Common myeloid progenitor, CD34-positive (primary cell): ENCODE data around the gene MYLK. TPM values are rescaled to one million over a fixed set of nuclear protein-coding genes. Genes with fewer than 3 reads are reported as not detected.

Experiments
- CTCF ChIA-PET: fragments of 350-600 bp; sonication (Branson Sonifier 250); formaldehyde crosslinking; loops from one replicate; lab custom pipeline; 2021; ENCODE audit warnings: antibody characterized with exemption; lab: Charles Lee
- POLR2A ChIA-PET: fragments of 350-600 bp; sonication (Branson Sonifier 250); formaldehyde crosslinking; loops from one replicate; lab custom pipeline; 2021; ENCODE audit warnings: antibody characterized with exemption; lab: Charles Lee
- DNase-seq, 3 donors: peaks; one replicate each; pipeline versions ENCODE4 v3.0.0 to v3.0.0-alpha.2; 2013
- H3K27ac ChIP-seq, 2 experiments: 1 replicate in 1 of 2; 2 replicates in 1 of 2; pipeline ENCODE4 v1.7.0; 2013; ENCODE audit warnings: inconsistent platforms in 2 of 2, low read length in 2 of 2, mild to moderate bottlenecking in 2 of 2, low read depth in 1 of 2, moderate library complexity in 1 of 2; ENCODE audit not compliant: severe bottlenecking in 2 of 2, insufficient read depth in 1 of 2, poor library complexity in 1 of 2
- H3K27me3 ChIP-seq, 5 experiments: replicated peaks in 2 of 5; 1 replicate in 3 of 5; 2 replicates in 2 of 5; pipeline versions ENCODE4 v1.6.1 to v1.7.0; 2013; ENCODE audit warnings: low read length in 4 of 5, mild to moderate bottlenecking in 2 of 5, moderate library complexity in 2 of 5, inconsistent platforms in 1 of 5; ENCODE audit not compliant: insufficient read depth in 5 of 5, control insufficient read depth in 4 of 5
- H3K36me3 ChIP-seq, 4 experiments: 1 replicate in 2 of 4; 2 replicates in 2 of 4; pipeline versions ENCODE4 v1.6.1 to v1.7.0; 2013; ENCODE audit warnings: low read length in 3 of 4, control low read depth in 1 of 4, mild to moderate bottlenecking in 1 of 4; ENCODE audit not compliant: control insufficient read depth in 4 of 4, insufficient read depth in 4 of 4
- H3K4me1 ChIP-seq, 4 experiments: 1 replicate in 3 of 4; 2 replicates in 1 of 4; pipeline versions ENCODE4 v1.6.1 to v1.7.1; 2013; ENCODE audit warnings: low read length in 3 of 4, mild to moderate bottlenecking in 3 of 4, control low read depth in 1 of 4, inconsistent platforms in 1 of 4, moderate library complexity in 1 of 4; ENCODE audit not compliant: control insufficient read depth in 4 of 4, insufficient read depth in 4 of 4; ENCODE audit errors: control extremely low read depth in 1 of 4
- H3K4me3 ChIP-seq, 7 experiments: 1 replicate in 4 of 7; 2 replicates in 3 of 7; pipeline versions ENCODE4 v1.5.1 to v1.7.0; 2013; ENCODE audit warnings: mild to moderate bottlenecking in 7 of 7, low read length in 6 of 7, moderate library complexity in 6 of 7, inconsistent platforms in 2 of 7, low read depth in 2 of 7, control low read depth in 1 of 7; ENCODE audit not compliant: insufficient read depth in 4 of 7, control insufficient read depth in 1 of 7; ENCODE audit errors: extremely low read depth in 1 of 7
- H3K9me3 ChIP-seq, 5 experiments: 1 replicate in 4 of 5; 2 replicates in 1 of 5; pipeline versions ENCODE4 v1.6.1 to v1.7.1; 2013; ENCODE audit warnings: low read length in 4 of 5, mild to moderate bottlenecking in 2 of 5, inconsistent platforms in 1 of 5, low read depth in 1 of 5, moderate library complexity in 1 of 5; ENCODE audit not compliant: control insufficient read depth in 4 of 5, insufficient read depth in 2 of 5; ENCODE audit errors: control extremely low read depth in 1 of 5
- WGBS: methylation state at CpG from one replicate; pipeline ENCODE4 v1.1.5; 2013; ENCODE audit not compliant: insufficient coverage; 5-methylcytosine and 5-hydroxymethylcytosine counted together
- polyA plus RNA-seq: library from polyadenylated mRNA; unstranded; fragments of 120-200 nt; gene quantifications from one replicate; pipeline ENCODE4 v1.2.1, GENCODE V29; 2013

Gene MYLK, protein sequence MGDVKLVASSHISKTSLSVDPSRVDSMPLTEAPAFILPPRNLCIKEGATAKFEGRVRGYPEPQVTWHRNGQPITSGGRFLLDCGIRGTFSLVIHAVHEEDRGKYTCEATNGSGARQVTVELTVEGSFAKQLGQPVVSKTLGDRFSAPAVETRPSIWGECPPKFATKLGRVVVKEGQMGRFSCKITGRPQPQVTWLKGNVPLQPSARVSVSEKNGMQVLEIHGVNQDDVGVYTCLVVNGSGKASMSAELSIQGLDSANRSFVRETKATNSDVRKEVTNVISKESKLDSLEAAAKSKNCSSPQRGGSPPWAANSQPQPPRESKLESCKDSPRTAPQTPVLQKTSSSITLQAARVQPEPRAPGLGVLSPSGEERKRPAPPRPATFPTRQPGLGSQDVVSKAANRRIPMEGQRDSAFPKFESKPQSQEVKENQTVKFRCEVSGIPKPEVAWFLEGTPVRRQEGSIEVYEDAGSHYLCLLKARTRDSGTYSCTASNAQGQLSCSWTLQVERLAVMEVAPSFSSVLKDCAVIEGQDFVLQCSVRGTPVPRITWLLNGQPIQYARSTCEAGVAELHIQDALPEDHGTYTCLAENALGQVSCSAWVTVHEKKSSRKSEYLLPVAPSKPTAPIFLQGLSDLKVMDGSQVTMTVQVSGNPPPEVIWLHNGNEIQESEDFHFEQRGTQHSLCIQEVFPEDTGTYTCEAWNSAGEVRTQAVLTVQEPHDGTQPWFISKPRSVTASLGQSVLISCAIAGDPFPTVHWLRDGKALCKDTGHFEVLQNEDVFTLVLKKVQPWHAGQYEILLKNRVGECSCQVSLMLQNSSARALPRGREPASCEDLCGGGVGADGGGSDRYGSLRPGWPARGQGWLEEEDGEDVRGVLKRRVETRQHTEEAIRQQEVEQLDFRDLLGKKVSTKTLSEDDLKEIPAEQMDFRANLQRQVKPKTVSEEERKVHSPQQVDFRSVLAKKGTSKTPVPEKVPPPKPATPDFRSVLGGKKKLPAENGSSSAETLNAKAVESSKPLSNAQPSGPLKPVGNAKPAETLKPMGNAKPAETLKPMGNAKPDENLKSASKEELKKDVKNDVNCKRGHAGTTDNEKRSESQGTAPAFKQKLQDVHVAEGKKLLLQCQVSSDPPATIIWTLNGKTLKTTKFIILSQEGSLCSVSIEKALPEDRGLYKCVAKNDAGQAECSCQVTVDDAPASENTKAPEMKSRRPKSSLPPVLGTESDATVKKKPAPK (N-terminal part only)
- polyA plus RNA-seq, result 3.2 TPM

DNA sequence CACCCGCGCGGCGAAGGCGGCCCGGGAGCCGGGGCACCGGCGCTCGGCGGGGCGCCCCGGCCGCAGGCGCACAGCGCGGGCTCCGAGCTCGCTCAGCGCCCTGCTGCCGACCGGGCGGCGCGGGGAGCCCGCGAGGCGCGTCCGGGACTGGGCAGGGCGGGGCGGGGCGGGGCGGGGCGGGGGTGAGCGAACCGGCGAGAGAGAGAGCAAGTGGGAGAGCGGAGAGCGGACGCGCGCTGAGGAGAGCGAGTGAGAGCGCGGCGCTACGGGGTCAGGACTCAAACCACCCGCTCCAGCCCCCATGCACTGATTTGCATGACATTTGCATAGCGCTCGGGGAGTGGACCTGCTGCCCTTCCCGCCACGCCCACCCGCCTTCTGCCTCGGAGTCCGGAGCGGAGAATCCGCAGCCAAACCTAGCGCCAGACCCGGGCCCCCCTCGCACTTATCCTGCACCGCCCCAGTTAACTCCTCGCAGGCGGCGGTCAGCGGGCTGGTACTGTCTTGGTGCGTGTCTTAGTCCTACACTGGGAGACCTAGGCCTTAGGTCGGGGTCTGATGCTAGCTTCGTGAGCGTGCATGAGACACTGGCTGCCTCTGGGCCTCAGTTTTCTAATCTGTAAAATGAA lies at the start of gene MYLK:
MYLK (minus strand) TSS at position 130 of the 629 bp plus-strand sequence. CDS start 90,491 bp downstream, outside the sequence.
- DNase-seq, result peak; percentile 81 to 90 (median 85)
- H3K27me3 ChIP-seq, result peaks cover 0 to 21% (median 4%) of the 10 kb centered on the region in 5 experiments
- no peak within 1 kb of the TSS for H3K27ac ChIP-seq
- no peaks in the 10 kb centered on the region for H3K36me3 ChIP-seq
- peaks cover 0 to 4% (median 0%) of the 10 kb centered on the region in 5 experiments for H3K9me3 ChIP-seq
- 2% methylated on average over 46 of the region's 70 CpGs for WGBS
- peak within 1 kb of the TSS; percentile 24 to 79 (median 64) for H3K4me3 ChIP-seq
- ChIA-PET CTCF (no interaction called here), POLR2A (no interaction called here)
- peaks cover 2 to 29% (median 20%) of the 10 kb centered on the region in 4 experiments for H3K4me1 ChIP-seq

DNA sequence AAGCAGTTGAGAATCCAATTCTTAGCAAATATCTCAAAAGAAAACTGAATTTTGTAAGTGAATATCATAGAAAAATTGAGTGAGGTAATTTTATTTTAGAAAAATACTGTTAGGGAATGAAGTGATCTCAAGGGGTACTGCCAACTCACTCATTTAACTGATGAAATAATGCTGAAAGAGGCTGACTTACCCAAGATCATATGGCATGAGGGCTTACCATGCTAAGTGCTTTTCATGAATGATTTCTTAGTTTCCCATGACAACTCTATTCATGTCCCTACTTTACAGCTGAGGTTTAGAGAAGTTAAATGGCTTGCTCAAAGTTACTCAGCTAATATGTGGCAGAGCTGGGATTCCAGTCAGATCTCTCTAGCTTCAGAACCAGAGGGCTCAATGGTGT lies 46.3 kb upstream of the MYLK start:
- DNase-seq, result no peak
- peaks cover 7 to 31% (median 13%) of the 10 kb centered on the region in 4 experiments for H3K36me3 ChIP-seq

DNA sequence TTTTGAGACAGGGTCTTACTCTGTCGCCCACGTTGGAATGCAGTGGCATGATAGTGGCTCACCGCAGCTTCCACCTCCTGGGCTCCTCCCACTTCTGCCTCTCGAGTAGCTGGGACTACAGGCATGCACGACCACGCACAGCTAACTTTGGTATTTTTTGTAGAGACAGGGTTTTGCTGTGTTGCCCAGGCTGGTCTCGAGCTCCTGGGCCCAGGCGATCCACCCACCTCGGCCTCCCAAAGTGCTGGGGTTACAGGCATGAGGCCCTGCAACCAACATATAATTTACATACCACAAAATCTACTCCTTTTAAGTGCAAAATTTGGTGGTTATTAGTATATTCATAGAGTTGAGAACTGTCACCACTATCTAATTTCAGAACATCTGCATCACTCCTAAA lies 45.2 kb upstream of the MYLK start:
- no peak for DNase-seq
- CTCF ChIA-PET, result interaction anchor here (2.1 kb wide), 1 partner anchor 21 kb away, joined by 5 read pairs; no protein-coding TSS in a partner anchor

More for the DNA sequence above, 46.3 kb upstream of the MYLK start:
- ChIA-PET POLR2A (no interaction called here), CTCF (interaction anchor here (2.4 kb wide), 1 partner anchor 11 kb away, joined by 9 read pairs; no protein-coding TSS in a partner anchor)
- H3K4me1 ChIP-seq, result no peaks in the 10 kb centered on the region
- H3K27me3 ChIP-seq, result no peaks in the 10 kb centered on the region
- H3K4me3 ChIP-seq, result no peak overlapping the region
- no peak overlapping the region for H3K27ac ChIP-seq
- H3K9me3 ChIP-seq, result no peaks in the 10 kb centered on the region

DNA sequence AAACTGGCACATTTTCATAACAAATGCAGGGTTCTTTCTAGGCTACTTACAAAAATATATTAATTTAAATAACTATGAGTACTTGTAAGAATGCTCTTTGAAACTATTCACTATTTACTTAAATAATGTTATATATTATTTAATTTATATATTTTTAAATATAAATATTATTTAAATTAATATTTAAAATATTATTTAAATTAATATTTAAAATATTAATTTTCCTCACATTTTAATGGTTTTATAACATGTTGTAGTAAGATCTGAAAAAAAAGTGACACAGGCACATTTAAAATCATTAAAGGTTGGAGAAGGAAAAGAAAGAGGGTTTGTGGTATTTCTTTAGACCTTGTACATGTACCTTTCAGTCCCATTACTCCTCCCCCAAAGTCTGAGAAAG lies 42.3 kb upstream of the MYLK start:
- ChIA-PET POLR2A (no interaction called here), CTCF (interaction anchor here (1.3 kb wide), 1 partner anchor 14 kb away, joined by 5 read pairs; no protein-coding TSS in a partner anchor)
- Histone ChIP-seq H3K36me3 (peaks cover 10 to 56% (median 22%) of the 10 kb centered on the region in 4 experiments), H3K4me3 (no peak overlapping the region), H3K27ac (no peak overlapping the region), H3K9me3 (peaks cover 2 to 31% (median 9%) of the 10 kb centered on the region in 5 experiments), H3K4me1 (no peaks in the 10 kb centered on the region), H3K27me3 (no peaks in the 10 kb centered on the region)
- DNase-seq, result no peak

More for the DNA sequence above, 45.2 kb upstream of the MYLK start:
- POLR2A ChIA-PET, result no interaction called here
- H3K4me1 ChIP-seq, result no peaks in the 10 kb centered on the region
- peaks cover 0 to 10% (median 0%) of the 10 kb centered on the region in 5 experiments for H3K9me3 ChIP-seq
- no peak overlapping the region for H3K27ac ChIP-seq
- H3K36me3 ChIP-seq, result peaks cover 12 to 42% (median 16%) of the 10 kb centered on the region in 4 experiments
- 100% methylated on average over 4 of the region's 9 CpGs for WGBS
- no peaks in the 10 kb centered on the region for H3K27me3 ChIP-seq
- H3K4me3 ChIP-seq, result no peak overlapping the region

DNA sequence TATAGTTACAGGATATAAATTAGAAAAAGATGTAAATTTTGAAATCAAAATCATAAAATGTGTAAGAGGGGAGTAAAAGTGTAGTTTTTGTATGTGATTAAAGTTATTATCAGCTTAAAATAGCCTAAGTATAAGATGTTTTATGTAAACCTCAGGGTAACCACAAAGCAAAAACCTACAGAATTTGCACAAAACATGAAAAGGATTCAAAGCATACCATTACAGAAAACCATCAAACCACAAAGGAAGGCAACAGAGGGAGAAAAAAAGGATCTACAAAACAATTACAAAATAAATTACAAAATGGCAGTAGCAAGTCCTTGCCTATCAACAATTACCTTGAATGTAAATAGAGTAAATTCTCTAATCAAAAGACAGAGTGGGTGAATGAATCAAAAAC lies 36.7 kb upstream of the MYLK start:
- Histone ChIP-seq H3K4me1 (no peaks in the 10 kb centered on the region), H3K4me3 (no peak overlapping the region), H3K9me3 (peaks cover 6 to 55% (median 21%) of the 10 kb centered on the region in 5 experiments), H3K36me3 (peaks cover 14 to 63% (median 28%) of the 10 kb centered on the region in 4 experiments), H3K27ac (no peak overlapping the region), H3K27me3 (no peaks in the 10 kb centered on the region)
- DNase-seq, result no peak
- POLR2A ChIA-PET, result no interaction called here
- CTCF ChIA-PET, result no interaction called here

DNA sequence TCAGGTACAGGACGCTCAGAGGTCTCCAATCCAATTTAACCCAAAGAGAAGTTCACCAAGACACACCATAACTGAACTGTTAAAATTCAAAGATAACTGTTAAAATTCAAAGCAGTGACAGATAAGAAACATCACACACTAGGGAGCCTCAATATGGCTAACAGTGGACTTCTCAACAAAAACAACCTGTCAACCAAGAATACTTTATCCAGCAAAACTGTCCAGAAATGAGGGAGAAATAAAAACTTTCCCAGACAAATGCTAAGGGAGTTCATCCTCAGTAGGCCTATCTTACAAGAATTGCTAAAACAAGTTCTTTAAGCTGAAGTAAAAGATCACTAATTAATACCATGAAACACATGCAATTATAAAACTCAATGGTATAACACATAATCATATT lies 36.3 kb upstream of the MYLK start:
- Histone ChIP-seq H3K27me3 (no peaks in the 10 kb centered on the region), H3K9me3 (peaks cover 6 to 55% (median 21%) of the 10 kb centered on the region in 5 experiments), H3K27ac (no peak overlapping the region), H3K36me3 (peaks cover 14 to 63% (median 28%) of the 10 kb centered on the region in 4 experiments), H3K4me1 (no peaks in the 10 kb centered on the region), H3K4me3 (no peak overlapping the region)
- CTCF ChIA-PET, result no interaction called here
- POLR2A ChIA-PET, result no interaction called here
- no CpG with 5 or more reads among the region's 1 CpG for WGBS
- peak; percentile 8 to 43 (median 28) for DNase-seq
